Right ventricle myocardium superior (tissue), 1 donor: ENCODE measurements around the gene CA5A. TPM values are rescaled to one million over a fixed set of nuclear protein-coding genes. Genes with fewer than 3 reads are reported as not detected.
"Not testable (repeated sequence)": the region's sequence is repeated elsewhere in the genome, so short reads cannot be mapped to it uniquely, and the experiment has no call there.

Experiments
- ATAC-seq: fragments of 200-7000 bp; cut with Tn5 transposase; one replicate; pipeline ENCODE4 v1.9.1; 2020; ENCODE audit warnings: mild to moderate bottlenecking; ENCODE audit not compliant: poor library complexity
- DNase-seq: peaks from one replicate; pipeline ENCODE4 v3.0.0-alpha.2; 2020
- intact Hi-C: fragments of 100-400 bp; cut with DNase I; formaldehyde crosslinking; loops from one replicate; pipeline ENCODE4 v1.11.2; 2022
- long read RNA-seq: library from polyadenylated mRNA; unstranded; transcript quantifications from one replicate; pipeline ENCODE4 v2.0.0, GENCODE V29; 2021
- total RNA-seq: library from RNA; stranded (reverse); fragmentation: NEBNext Ultra II Directional; extraction: Animal tissue kit (Norgen Biotek cat#: 25700); gene quantifications from one replicate; pipeline ENCODE4 v1.2.1, GENCODE V29; 2021
- donor health status: DM: no; HTN: yes; CAD: no; lungs with severe emphysema.

The CA5A gene
- not detected for total RNA-seq
- long read RNA-seq: 0 reads

DNA sequence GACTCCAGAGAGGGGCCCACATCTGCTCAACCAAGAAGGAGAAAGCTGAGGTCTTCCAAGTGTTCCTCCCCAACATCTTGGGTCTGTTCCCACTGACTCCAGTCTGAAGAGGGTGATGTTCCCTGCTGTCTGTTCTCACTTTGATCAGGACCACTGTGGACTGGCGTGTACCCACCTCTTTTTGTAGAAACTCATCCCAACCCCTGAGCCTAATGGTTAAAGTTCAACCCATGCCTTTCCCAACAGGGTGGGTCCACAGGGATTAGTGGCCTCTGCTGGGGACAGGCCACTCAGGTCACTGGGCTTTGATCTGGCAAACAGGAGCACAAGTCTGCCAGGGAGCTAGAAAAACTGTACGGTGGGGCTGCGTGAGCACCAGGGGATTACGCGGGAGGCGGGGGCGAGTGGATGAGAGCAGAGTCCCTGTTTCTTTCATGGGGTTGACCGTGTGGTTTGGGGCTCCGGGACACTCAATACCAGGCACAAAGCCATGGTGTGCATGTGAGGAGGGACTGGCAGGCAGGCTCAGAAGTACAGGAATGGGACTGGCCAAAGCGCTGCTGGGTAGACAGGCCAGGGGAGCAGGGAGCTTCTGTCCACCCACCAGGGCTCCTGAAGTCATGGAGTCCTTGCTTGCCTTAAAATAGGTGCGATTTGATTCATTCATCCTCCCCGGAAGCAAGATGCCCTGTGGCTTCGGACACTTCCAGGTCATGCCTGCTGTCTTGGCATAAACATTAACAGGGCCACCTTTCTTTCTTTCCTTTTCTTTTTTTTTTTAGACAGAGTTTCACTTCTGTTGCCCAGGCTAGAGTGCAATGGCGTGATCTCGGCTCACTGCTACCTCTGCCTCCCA, at the start of gene CA5A:
CA5A (minus strand) TSS at position 155 of the 856 bp plus-strand sequence; CDS start at position 76, 79 bp downstream.
- DNase-seq: peak; percentile 14
- intact Hi-C loops: no loop called here
- ATAC-seq: no peak

GRCh38 chr16:87985493-87985892, 49.2 kb upstream of the CA5A start:
- DNase-seq, ATAC-seq, intact Hi-C loops: not testable (repeated sequence)

GRCh38 chr16:87984632-87985267, 48.4 kb upstream of the CA5A start:
- ATAC-seq (no peak), DNase-seq (no peak)
- intact Hi-C loops: no loop called here

GRCh38 chr16:87984180-87984579, 47.9 kb upstream of the CA5A start:
- DNase-seq, ATAC-seq, intact Hi-C loops: not testable (repeated sequence)

- intact Hi-C loops, DNase-seq, ATAC-seq: not testable (repeated sequence)
Measured at GRCh38 chr16:87983737-87984097, 47.4 kb upstream of the CA5A start.

DNA sequence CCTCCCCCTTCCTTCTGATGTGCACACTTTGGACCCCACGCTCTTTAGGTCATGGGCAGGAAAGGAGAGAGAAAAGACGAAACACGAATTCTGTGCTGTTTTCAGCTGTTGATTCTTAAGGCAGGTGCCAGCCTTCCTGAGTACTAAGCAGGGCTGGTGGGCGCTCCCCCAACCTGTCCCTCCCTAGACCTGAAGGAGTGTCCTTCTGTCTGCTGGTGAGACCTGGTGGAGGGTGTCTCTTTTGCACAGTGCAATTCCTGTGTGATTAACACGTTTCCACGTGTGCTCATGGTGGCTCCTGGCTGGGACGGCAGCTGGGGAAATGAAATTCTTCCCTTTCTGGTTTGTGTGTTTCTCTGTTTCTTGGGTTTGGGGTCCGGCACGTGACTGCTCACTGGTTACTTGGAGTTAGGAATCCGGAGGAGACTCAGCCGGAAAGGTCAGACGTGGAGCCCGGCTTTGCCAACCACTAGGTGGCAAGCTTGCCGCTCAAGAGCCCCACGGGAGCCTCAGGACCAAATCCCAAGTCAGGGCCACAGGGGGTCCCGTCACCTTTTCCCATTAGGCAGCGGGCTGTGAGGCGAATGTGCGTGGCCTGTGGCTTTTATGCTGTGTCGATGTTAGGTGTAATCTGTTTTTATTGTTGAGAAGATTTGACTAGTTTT, 46.9 kb upstream of the CA5A start:
- peak; percentile 89 for ATAC-seq
- DNase-seq, intact Hi-C loops: not testable (repeated sequence)

DNA sequence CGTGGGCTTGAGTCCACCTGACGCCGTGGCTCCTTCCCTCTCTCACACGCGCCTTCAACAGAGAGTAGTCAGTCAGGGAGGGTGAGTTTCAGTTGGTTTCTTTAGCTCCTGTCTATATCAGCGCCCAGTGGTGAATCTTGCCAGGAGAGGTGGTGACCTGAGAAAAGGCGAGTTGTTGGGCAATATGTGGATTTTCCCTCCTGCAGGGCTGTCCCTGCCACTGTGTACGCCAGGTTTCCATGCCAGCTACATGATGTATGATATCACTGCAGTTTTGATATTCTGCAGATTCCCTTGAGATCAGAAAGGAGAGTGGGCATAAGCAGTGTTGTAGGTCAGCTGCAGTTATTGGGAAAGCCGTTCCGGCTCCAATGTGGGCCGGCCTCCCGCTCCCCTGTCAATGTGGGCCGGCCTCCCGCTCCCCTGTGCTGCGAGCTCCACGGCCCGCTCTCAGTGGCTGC, 46.3 kb upstream of the CA5A start:
- DNase-seq (no peak), ATAC-seq (no peak)
- intact Hi-C loops: no loop called here

GRCh38 chr16:87981376-87981775, 45.0 kb upstream of the CA5A start:
- DNase-seq, intact Hi-C loops, ATAC-seq: not testable (repeated sequence)

GRCh38 chr16:87979911-87980630, 43.7 kb upstream of the CA5A start:
- ATAC-seq, DNase-seq, intact Hi-C loops: not testable (repeated sequence)

DNA sequence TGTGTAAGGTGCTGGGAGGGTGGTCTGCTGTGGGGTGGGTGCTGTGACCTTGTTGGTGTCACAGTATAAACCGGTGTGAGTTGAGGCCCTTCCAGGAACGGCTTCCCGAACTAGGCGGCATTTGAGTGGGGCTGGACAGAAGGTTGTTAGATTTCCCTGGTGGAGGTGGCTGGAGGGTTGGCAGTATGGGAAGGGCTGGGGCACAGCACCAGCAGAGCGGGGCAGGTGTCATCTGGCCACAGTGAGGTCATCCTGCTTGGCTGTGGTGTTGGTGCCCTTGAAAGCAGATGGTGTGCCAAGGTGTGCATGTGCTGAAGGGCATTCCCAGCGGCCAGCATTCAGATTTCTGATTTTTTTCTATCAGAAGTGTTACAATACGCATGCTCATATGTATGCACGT, 43.0 kb upstream of the CA5A start:
- ATAC-seq: peak; percentile 87
- DNase-seq: no peak
- intact Hi-C loops: no loop called here

DNA sequence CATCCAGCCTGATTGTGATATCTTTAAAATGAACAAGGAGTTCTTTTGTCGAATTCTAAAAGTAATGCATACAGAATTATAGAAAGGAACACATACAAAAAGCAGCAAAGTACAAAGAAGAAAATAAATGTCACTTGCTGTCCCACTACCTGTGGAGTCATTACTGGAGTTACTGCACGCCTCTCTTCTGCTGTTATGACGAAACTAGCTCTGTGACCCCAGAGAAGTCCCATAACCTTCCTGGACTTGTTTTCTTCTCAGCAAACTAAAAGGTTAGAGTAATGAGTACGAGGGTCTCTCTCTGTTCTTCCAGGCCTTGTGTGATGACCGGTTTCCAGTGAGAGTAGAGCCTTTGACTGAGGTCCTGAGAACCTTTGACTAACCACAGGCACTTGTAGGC, 41.8 kb upstream of the CA5A start:
- no peak for ATAC-seq

DNA sequence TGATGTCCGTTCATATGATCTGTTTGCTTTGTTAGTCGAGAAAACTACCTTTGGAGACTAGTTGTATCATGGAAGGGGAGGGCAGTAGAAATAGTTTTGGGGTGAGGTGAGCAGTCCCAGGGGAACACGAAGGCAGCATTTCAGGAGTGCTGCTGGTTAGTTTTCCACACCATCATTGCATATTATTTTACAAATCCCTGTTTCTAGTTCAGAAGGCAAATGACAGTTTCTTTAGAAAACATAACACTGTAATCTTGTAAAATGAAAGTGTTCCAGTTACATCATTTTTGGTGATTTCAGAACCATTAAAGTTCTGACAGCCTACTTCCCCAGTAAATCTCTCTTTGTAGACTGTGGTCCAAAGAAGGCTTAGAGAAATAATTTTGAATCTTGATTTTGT, 40.3 kb upstream of the CA5A start:
- ATAC-seq (no peak), DNase-seq (no peak)
- intact Hi-C loops: no loop called here

More for the DNA sequence above, 41.8 kb upstream of the CA5A start:
- DNase-seq: no peak
- intact Hi-C loops: no loop called here

DNA sequence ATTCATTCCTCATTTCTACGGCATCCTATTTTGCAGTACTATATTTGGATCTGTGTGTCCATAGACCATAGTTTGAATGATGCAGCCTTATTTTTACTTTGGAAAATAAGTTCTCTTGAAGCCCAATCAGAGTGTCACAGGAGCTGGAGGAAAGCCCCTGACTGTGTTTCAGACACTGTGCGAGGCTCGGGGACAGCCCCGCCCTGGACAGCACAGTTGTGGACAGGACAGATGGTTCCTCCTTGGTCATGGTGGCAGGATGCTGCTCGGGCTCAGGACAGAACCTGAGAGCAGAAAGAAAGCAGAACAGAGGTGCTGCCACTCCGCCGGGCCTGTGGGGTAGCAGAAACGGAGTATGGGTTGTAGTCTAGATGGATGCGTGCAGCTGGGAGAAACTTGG, 37.8 kb upstream of the CA5A start:
- ATAC-seq (no peak), DNase-seq (no peak)
- intact Hi-C loops: no loop called here

GRCh38 chr16:87973717-87974116, 37.4 kb upstream of the CA5A start:
- DNase-seq (no peak), ATAC-seq (no peak)
- intact Hi-C loops: no loop called here

DNA sequence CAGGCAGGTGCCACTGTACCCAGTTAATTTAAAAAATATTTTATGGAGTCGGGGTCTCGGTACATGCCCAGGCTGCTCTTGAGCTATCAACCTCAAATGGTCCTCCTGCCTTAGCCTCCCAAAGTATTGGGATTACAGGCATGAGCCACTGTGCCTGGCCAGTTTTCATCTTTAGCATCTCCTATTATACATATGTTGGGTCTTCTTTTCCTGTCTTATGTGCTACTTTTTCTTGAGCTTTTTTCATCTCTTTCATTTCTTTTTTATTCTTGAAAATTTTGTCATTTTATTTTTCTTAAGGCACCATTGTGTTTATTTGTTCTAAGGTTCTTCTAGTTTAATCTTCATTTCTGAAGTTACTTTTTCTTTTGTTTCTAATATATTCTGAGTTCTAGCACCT, 35.6 kb upstream of the CA5A start:
- ATAC-seq: no peak
- no peak for DNase-seq
- intact Hi-C loops: no loop called here

DNA sequence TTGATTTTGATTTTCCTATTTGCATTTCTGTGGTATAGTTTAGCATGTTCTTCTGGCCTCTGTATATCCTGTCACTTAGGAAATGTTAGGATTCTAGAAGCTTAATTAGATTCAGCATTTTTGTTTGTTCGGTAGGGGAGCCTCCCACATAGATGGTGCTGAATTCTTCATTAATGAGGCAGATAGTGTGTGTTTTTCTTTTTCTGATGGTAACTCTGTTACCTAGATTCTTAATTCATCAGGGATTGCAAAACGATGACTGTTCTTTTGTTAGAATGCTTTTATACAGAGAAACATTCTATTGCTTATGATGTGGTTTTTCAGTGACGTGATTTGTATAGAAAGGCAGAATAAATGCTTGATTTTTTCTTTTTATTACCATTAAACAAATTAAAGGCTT, 33.9 kb upstream of the CA5A start:
- intact Hi-C loops: no loop called here
- DNase-seq (no peak), ATAC-seq (no peak)

GRCh38 chr16:87968541-87968940, 32.2 kb upstream of the CA5A start:
- ATAC-seq (no peak), DNase-seq (no peak)
- intact Hi-C loops: no loop called here

DNA sequence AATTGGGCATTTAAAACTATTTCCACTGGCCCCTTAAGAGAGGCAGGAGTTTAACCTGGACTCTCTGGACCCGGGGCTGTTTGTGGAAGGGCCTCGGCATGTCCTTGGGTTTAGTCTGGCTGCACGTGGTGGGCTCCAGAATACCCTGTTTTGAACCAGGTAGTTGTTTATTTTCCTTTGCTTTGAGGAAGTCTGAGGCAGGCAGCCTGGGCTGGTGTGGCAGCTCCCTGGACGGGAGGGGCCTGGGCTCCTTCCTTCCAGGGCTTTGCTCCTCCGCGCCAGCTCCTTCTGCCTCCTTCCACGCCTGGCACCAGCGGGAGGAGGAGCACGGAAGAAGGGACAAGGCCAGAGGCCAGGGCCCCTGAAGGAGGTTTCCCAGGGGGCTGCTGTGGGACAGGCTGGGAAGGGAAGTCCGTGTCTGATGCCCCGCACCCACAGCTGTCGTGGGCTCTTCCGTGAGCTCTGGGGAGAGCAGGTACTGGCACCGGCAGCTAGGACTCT, 30.4 kb upstream of the CA5A start:
- ATAC-seq (peak; percentile 40), DNase-seq (peak; percentile 63)
- intact Hi-C loops: no loop called here
